H54 (cell line): ENCODE measurements around the gene ACTA2.

Experiments
- DNase-seq: peaks from one replicate; pipeline ENCODE4 v3.0.0; 2011; ENCODE audit warnings: low spot score, mixed read lengths; ENCODE audit not compliant: insufficient read length
- FAIRE-seq: peaks from 3 replicates; lab custom pipeline; 2011; peaks lifted over from hg19 to GRCh38; lab: Jason Lieb, UNC
- POLR2A ChIP-seq: IDR thresholded peaks from 2 replicates; pipeline ENCODE4 v1.6.1; 2011; ENCODE audit warnings: low read depth, mild to moderate bottlenecking, low read length

The ACTA2 gene

GRCh38 chr10:88989423-88989822 is 36.9 kb upstream of the ACTA2 start:
- no peak for FAIRE-seq
- TF ChIP-seq POLR2A: no peak
- no peak for DNase-seq

GRCh38 chr10:88987840-88988239 is 35.3 kb upstream of the ACTA2 start:
- DNase-seq: no peak
- TF ChIP-seq POLR2A: no peak
- no peak for FAIRE-seq

GRCh38 chr10:88987243-88987725 is 34.7 kb upstream of the ACTA2 start:
- TF ChIP-seq POLR2A: no peak
- DNase-seq (no peak), FAIRE-seq (peak; percentile 11)

GRCh38 chr10:88986549-88987242 is 34.1 kb upstream of the ACTA2 start:
- DNase-seq: peak; percentile 26
- TF ChIP-seq POLR2A: no peak
- peak; percentile 41 for FAIRE-seq

- FAIRE-seq: no peak
- TF ChIP-seq POLR2A: no peak
These were observed 32.0 kb upstream of the ACTA2 start for GRCh38 chr10:88984525-88984924.

GRCh38 chr10:88983939-88984338 is 31.4 kb upstream of the ACTA2 start:
- no peak for DNase-seq
- peak; percentile 11 for FAIRE-seq
- TF ChIP-seq POLR2A: no peak

More at GRCh38 chr10:88984525-88984924, 32.0 kb upstream of the ACTA2 start:
- DNase-seq: no peak

- DNase-seq (no peak), FAIRE-seq (no peak)
- TF ChIP-seq POLR2A: no peak
These were observed 30.6 kb upstream of the ACTA2 start for GRCh38 chr10:88983206-88983605.

GRCh38 chr10:88982366-88982765 is 29.8 kb upstream of the ACTA2 start:
- TF ChIP-seq POLR2A: no peak
- DNase-seq: no peak
- no peak for FAIRE-seq

GRCh38 chr10:88981435-88981834 is 28.9 kb upstream of the ACTA2 start:
- DNase-seq: no peak
- no peak for TF ChIP-seq POLR2A
- FAIRE-seq: no peak

GRCh38 chr10:88980800-88981199 is 28.2 kb upstream of the ACTA2 start:
- DNase-seq (no peak), FAIRE-seq (peak; percentile 43)
- TF ChIP-seq POLR2A: no peak

- FAIRE-seq (no peak), DNase-seq (no peak)
- TF ChIP-seq POLR2A: no peak
These were observed 27.7 kb upstream of the ACTA2 start for GRCh38 chr10:88980247-88980646.

- DNase-seq (no peak), FAIRE-seq (no peak)
- no peak for TF ChIP-seq POLR2A
These were observed 27.0 kb upstream of the ACTA2 start for GRCh38 chr10:88979603-88980002.

GRCh38 chr10:88979153-88979562 is 26.6 kb upstream of the ACTA2 start:
- FAIRE-seq (peak; percentile 100), DNase-seq (peak; percentile 56)
- no peak for TF ChIP-seq POLR2A

GRCh38 chr10:88978463-88978862 is 25.9 kb upstream of the ACTA2 start:
- no peak for TF ChIP-seq POLR2A
- FAIRE-seq: no peak

GRCh38 chr10:88975377-88975720 is 22.8 kb upstream of the ACTA2 start:
- DNase-seq (no peak), FAIRE-seq (no peak)
- no peak for TF ChIP-seq POLR2A

More at GRCh38 chr10:88978463-88978862, 25.9 kb upstream of the ACTA2 start:
- DNase-seq: no peak
